Suprapubic skin (tissue), 4 donors: ENCODE data around the gene SLC22A14.

Source experiments
- EP300 ChIP-seq: sonication (generic); formaldehyde crosslinking; IDR thresholded peaks from one replicate; pipeline ENCODE4 v1.6.1; 2017; ENCODE audit warnings: antibody characterized with exemption
- POLR2A ChIP-seq, 2 donors: fragments of 450-650 bp; IDR thresholded peaks; one replicate each; pipeline ENCODE4 v1.6.1; 2017; ENCODE audit warnings: antibody characterized with exemption in 2 of 2, mild to moderate bottlenecking in 2 of 2, moderate library complexity in 2 of 2
- POLR2AphosphoS5 ChIP-seq, 3 donors: sonication (generic); formaldehyde crosslinking; IDR thresholded peaks; one replicate each; pipeline ENCODE4 v1.6.1; 2017; ENCODE audit warnings: antibody characterized with exemption in 3 of 3
- TF ChIP-seq, protein P1 (sequence below), 2 donors: fragments of 200-600 bp in 1 of 2; fragments of 450-650 bp in 1 of 2; sonication (generic) in 1 of 2; IDR thresholded peaks; one replicate each; pipeline ENCODE4 v1.5.1; 2016 to 2019; ENCODE audit warnings: antibody characterized with exemption in 2 of 2, mild to moderate bottlenecking in 1 of 2, moderate library complexity in 1 of 2

DNA sequence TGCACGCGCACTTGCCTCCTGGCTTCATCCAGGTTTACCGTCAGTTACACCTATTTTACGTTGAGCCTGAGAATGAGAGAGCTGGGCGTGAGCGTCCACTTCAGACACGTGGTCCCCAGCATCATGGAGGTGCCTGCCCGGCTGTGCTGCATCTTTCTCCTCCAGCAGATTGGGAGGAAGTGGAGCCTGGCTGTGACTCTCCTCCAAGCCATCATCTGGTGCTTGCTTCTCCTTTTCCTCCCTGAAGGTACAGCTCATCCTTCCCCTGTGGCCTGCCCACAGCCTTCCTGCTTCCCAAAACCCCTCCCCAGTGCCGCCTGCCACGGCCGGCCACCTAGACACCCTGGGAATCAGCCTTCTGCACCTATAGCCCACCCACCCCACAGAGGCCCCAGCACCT, 31.6 kb downstream of the SLC22A14 start:
- TF ChIP-seq, protein P1, sequence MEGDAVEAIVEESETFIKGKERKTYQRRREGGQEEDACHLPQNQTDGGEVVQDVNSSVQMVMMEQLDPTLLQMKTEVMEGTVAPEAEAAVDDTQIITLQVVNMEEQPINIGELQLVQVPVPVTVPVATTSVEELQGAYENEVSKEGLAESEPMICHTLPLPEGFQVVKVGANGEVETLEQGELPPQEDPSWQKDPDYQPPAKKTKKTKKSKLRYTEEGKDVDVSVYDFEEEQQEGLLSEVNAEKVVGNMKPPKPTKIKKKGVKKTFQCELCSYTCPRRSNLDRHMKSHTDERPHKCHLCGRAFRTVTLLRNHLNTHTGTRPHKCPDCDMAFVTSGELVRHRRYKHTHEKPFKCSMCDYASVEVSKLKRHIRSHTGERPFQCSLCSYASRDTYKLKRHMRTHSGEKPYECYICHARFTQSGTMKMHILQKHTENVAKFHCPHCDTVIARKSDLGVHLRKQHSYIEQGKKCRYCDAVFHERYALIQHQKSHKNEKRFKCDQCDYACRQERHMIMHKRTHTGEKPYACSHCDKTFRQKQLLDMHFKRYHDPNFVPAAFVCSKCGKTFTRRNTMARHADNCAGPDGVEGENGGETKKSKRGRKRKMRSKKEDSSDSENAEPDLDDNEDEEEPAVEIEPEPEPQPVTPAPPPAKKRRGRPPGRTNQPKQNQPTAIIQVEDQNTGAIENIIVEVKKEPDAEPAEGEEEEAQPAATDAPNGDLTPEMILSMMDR (IDR thresholded peaks at IDR 0.05), result no peak
- TF ChIP-seq POLR2AphosphoS5 (IDR thresholded peaks at IDR 0.05) (no peak), EP300 (no peak), POLR2A (IDR thresholded peaks at IDR 0.05) (no peak)
